ENCODE measurements around the gene KIAA0232. TPM values are rescaled to one million over a fixed set of nuclear protein-coding genes. Genes with fewer than 3 reads are reported as not detected.

KIAA0232 gene
- total and polyA plus RNA-seq, 10 of the 15 experiments (the other 5 are each of a cell fraction or from before 2014, with no cell fraction given) = 2.8 to 15.1 (median 10.8) TPM

DNA sequence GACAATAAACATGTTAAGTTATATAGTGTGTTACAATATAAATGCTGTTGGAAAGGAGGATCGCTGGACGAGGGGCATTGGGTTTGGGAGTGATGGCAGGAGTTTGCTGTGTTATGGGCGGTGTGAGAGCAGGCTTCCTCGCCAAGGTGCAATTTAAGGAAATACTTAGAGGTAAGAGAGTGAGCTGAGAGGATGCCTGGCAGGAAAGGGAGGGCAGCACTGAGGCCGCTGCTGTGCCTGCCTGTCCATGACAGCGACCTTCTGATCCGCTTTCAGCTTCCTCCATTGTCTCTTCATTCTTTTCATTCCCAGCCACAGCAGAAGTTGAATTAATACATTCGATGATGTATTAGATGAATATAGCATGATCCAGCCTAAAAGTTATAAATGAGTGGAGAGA is 85.9 kb downstream of the KIAA0232 start:
- POLR2A ChIA-PET = no interaction called here
- CTCF ChIA-PET = interaction anchor here (1.5 to 10.4 kb wide), 3 partner anchors 92 to 188 kb away, joined by 3 to 300 read pairs (median 4); partner anchors contain the start of gene KIAA0232
- intact Hi-C loops (cut with micrococcal nuclease; ENCODE audit: unreplicated experiment) = no loop called here

More for the DNA sequence above, 85.9 kb downstream of the KIAA0232 start:
- Histone ChIP-seq H3K27me3 (replicated peaks in 1 of 2; ENCODE audit: control insufficient read depth in 2 of 2, insufficient read depth in 2 of 2, low read length in 1 of 2) (no peaks in the 10 kb centered on the region), H3K27ac (ENCODE audit: control insufficient read depth, insufficient read depth) (no peak overlapping the region), H3K36me3 (ENCODE audit: control insufficient read depth in 2 of 2, insufficient read depth in 2 of 2, low read length in 1 of 2) (peaks cover 4 to 12% of the 10 kb centered on the region in 2 experiments; a peak in 3 of 4 replicates), H3K9me3 (replicated peaks; ENCODE audit: control insufficient read depth, insufficient read depth, low read length) (no peaks in the 10 kb centered on the region), H3K4me1 (ENCODE audit: control insufficient read depth, insufficient read depth, low read length) (no peaks in the 10 kb centered on the region), H3K9ac (ENCODE audit: control insufficient read depth, insufficient read depth, low read length) (no peak overlapping the region), H4K20me1 (ENCODE audit: control insufficient read depth, insufficient read depth) (no peaks in the 10 kb centered on the region), H3K4me2 (ENCODE audit: control insufficient read depth, insufficient read depth) (no peak overlapping the region), H3K4me3 (no peak overlapping the region), H3K79me2 (ENCODE audit: control insufficient read depth, insufficient read depth, low read length) (no peaks in the 10 kb centered on the region), H2AFZ (ENCODE audit: control insufficient read depth, low read depth, low read length) (no peak overlapping the region)
- no peak for FAIRE-seq
- ChIA-PET SMC1A (ENCODE audit: uncharacterized antibody, unreplicated experiment) (interaction anchor here (0.9 to 1.0 kb wide), 2 partner anchors 14 to 193 kb away, joined by 3 read pairs; no protein-coding TSS in a partner anchor), RAD21 (ENCODE audit: unreplicated experiment) (no interaction called here)
- ATAC-seq = no peak
- no TSS peak for BruUV-seq (replicated peaks)
- in situ Hi-C loops (cut with MboI) = loop anchor here (5.0 kb wide), 1 partner anchor 146 kb away; no protein-coding TSS in a partner anchor
- TF ChIP-seq TBL1XR1 (IDR thresholded peaks at IDR 0.05; ENCODE audit: low read depth, low read length) (no peak), SMAD1 (IDR thresholded peaks at IDR 0.05; ENCODE audit: low read depth, partially characterized antibody) (no peak), EP300 (IDR thresholded peaks at IDR 0.05; ENCODE audit: borderline replicate concordance in 1 of 2, control insufficient read depth in 1 of 2, low read depth in 2 of 2, low read length in 2 of 2) (no peak), HDGF (IDR thresholded peaks at IDR 0.05) (no peak), MTA2 (IDR thresholded peaks at IDR 0.05; ENCODE audit: low read depth) (no peak), KLF5 (IDR thresholded peaks at IDR 0.05; ENCODE audit: partially characterized antibody) (no peak)
- TF ChIP-seq, protein P1, sequence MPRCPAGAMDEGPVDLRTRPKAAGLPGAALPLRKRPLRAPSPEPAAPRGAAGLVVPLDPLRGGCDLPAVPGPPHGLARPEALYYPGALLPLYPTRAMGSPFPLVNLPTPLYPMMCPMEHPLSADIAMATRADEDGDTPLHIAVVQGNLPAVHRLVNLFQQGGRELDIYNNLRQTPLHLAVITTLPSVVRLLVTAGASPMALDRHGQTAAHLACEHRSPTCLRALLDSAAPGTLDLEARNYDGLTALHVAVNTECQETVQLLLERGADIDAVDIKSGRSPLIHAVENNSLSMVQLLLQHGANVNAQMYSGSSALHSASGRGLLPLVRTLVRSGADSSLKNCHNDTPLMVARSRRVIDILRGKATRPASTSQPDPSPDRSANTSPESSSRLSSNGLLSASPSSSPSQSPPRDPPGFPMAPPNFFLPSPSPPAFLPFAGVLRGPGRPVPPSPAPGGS (IDR thresholded peaks at IDR 0.05; ENCODE audit: borderline replicate concordance, insufficient read depth, low read depth, low read length, poor library complexity, severe bottlenecking) = no peak
- TF ChIP-seq, protein P2, sequence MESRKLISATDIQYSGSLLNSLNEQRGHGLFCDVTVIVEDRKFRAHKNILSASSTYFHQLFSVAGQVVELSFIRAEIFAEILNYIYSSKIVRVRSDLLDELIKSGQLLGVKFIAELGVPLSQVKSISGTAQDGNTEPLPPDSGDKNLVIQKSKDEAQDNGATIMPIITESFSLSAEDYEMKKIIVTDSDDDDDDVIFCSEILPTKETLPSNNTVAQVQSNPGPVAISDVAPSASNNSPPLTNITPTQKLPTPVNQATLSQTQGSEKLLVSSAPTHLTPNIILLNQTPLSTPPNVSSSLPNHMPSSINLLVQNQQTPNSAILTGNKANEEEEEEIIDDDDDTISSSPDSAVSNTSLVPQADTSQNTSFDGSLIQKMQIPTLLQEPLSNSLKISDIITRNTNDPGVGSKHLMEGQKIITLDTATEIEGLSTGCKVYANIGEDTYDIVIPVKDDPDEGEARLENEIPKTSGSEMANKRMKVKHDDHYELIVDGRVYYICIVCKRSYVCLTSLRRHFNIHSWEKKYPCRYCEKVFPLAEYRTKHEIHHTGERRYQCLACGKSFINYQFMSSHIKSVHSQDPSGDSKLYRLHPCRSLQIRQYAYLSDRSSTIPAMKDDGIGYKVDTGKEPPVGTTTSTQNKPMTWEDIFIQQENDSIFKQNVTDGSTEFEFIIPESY (IDR thresholded peaks at IDR 0.05) = no peak
- TF ChIP-seq, protein P3, sequence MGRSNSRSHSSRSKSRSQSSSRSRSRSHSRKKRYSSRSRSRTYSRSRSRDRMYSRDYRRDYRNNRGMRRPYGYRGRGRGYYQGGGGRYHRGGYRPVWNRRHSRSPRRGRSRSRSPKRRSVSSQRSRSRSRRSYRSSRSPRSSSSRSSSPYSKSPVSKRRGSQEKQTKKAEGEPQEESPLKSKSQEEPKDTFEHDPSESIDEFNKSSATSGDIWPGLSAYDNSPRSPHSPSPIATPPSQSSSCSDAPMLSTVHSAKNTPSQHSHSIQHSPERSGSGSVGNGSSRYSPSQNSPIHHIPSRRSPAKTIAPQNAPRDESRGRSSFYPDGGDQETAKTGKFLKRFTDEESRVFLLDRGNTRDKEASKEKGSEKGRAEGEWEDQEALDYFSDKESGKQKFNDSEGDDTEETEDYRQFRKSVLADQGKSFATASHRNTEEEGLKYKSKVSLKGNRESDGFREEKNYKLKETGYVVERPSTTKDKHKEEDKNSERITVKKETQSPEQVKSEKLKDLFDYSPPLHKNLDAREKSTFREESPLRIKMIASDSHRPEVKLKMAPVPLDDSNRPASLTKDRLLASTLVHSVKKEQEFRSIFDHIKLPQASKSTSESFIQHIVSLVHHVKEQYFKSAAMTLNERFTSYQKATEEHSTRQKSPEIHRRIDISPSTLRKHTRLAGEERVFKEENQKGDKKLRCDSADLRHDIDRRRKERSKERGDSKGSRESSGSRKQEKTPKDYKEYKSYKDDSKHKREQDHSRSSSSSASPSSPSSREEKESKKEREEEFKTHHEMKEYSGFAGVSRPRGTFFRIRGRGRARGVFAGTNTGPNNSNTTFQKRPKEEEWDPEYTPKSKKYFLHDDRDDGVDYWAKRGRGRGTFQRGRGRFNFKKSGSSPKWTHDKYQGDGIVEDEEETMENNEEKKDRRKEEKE (IDR thresholded peaks at IDR 0.05) = no peak
- WGBS (ENCODE audit: insufficient coverage, insufficient replicate concordance, low lambda C conversion rate, missing lambda C conversion rate) = 99% methylated on average over 8 of the region's 8 CpGs
- DNase-seq (ENCODE audit: low read depth, low spot score) = no peak

All from GM12878 (cell line).